ENCODE results near the gene DSP. TPM values are rescaled to one million over a fixed set of nuclear protein-coding genes. Genes with fewer than 3 reads are reported as not detected.

The DSP gene, protein sequence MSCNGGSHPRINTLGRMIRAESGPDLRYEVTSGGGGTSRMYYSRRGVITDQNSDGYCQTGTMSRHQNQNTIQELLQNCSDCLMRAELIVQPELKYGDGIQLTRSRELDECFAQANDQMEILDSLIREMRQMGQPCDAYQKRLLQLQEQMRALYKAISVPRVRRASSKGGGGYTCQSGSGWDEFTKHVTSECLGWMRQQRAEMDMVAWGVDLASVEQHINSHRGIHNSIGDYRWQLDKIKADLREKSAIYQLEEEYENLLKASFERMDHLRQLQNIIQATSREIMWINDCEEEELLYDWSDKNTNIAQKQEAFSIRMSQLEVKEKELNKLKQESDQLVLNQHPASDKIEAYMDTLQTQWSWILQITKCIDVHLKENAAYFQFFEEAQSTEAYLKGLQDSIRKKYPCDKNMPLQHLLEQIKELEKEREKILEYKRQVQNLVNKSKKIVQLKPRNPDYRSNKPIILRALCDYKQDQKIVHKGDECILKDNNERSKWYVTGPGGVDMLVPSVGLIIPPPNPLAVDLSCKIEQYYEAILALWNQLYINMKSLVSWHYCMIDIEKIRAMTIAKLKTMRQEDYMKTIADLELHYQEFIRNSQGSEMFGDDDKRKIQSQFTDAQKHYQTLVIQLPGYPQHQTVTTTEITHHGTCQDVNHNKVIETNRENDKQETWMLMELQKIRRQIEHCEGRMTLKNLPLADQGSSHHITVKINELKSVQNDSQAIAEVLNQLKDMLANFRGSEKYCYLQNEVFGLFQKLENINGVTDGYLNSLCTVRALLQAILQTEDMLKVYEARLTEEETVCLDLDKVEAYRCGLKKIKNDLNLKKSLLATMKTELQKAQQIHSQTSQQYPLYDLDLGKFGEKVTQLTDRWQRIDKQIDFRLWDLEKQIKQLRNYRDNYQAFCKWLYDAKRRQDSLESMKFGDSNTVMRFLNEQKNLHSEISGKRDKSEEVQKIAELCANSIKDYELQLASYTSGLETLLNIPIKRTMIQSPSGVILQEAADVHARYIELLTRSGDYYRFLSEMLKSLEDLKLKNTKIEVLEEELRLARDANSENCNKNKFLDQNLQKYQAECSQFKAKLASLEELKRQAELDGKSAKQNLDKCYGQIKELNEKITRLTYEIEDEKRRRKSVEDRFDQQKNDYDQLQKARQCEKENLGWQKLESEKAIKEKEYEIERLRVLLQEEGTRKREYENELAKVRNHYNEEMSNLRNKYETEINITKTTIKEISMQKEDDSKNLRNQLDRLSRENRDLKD (N-terminal part only)
- 0.70 and 1.6 TPM in 2 replicates for total RNA-seq

DNA sequence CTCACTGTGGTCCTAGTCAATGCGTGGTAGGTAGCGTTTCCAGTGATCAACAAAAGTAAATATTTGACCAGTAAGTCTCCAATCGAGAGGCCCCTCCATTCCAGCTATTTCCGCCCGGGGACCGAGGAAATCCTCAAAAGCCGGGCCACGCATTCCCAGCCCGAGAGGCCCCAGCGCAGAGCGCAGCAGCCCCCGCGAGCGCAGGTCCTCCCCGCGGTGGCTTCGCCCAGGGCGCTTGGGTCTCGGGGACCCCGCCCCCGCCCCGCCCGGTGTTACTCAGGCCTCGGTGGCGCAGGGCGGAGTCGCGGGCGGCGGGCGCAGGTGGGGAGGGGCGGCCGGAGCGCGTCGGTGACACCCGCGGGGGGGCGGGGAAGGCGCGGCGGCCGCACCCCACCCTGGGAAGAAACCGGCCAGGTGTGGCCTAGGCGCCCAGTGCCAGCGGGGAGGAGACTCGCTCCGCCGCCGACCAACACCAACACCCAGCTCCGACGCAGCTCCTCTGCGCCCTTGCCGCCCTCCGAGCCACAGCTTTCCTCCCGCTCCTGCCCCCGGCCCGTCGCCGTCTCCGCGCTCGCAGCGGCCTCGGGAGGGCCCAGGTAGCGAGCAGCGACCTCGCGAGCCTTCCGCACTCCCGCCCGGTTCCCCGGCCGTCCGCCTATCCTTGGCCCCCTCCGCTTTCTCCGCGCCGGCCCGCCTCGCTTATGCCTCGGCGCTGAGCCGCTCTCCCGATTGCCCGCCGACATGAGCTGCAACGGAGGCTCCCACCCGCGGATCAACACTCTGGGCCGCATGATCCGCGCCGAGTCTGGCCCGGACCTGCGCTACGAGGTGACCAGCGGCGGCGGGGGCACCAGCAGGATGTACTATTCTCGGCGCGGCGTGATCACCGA, at the start of gene DSP:
TSS of gene DSP (plus strand) at position 497 of the 890 bp plus-strand sequence. CDS start at position 742, 245 bp downstream.

DNA sequence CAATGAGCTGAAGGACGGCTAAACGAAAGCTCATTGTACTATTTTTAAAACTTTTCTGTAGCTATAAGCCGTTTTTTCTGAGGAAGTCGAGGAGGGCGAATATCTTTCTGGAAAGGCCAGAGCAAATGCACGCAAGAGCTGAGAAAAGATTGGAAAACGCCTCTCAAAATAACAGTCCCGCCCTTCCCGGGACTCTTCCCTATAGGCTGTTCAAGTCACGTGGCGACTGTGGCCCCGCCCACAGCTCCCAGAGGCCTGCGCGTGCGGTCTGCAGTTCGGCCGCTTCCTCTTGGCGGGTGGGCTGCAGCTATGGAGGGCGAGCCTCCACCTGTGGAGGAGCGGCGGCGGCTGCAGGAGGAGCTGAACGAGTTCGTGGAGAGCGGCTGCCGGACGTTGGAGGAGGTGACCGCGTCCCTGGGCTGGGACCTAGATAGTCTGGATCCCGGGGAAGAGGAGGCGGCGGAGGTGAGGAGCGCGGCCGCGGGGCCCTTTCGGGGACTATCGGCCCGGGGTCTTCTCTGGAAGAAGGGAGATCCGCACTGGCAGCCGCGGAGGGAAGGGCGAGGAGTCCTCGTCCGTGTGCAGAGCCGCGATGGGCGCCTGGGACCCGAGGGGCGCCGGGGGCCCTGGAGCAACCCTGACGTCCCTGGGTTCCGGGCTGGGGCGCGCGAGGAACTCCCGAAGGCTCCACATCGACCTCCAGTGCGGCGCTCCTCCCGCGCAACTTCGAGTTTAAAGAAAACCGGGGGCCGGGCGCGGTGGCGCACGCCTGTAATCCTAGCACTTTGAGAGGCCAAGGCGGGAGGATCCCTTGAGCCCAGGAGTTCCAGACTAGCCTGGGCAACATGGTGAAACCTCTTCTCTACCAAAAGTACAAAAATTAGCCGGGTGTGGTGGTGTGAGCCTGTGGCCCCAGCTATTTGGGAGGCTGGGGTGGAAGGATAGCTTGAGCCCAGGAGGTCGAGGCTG, 48.8 kb downstream of the DSP start, which contains the start of gene SNRNP48:
TSS of gene SNRNP48 (plus strand) at position 250 of the 969 bp plus-strand sequence. CDS start at position 310, 60 bp downstream.

Other genes with a start within 250 kb of the DSP start
- gene SSR1, start 228.5 kb upstream of the DSP start, total RNA-seq, result 68.9 and 88.3 TPM in 2 replicates
- not detected in 2 replicates for gene CAGE1, start 151.9 kb upstream of the DSP start, total RNA-seq
- gene RIOK1, start 151.9 kb upstream of the DSP start, total RNA-seq, result 10.2 and 48.6 TPM in 2 replicates
- 6.8 and 7.8 TPM in 2 replicates for gene SNRNP48, start 48.5 kb downstream of the DSP start, total RNA-seq
- gene BMP6, start 184.4 kb downstream of the DSP start, total RNA-seq, result 2.3 and 17.0 TPM in 2 replicates

Measured in pericardium fibroblast (primary cell).